Thyroid gland (tissue), 4 donors: ENCODE results near the gene SLC44A4.

Experiments used
- CTCF ChIP-seq, 6 experiments: fragments of 200-600 bp in 3 of 6; fragments of 450-650 bp in 3 of 6; sonication (generic) in 3 of 6; IDR thresholded peaks; one replicate each; pipeline ENCODE4 v1.5.1; 2016 to 2019; ENCODE audit warnings: antibody characterized with exemption in 6 of 6, mild to moderate bottlenecking in 2 of 6, inconsistent platforms in 1 of 6, moderate library complexity in 1 of 6
- POLR2A ChIP-seq, 2 donors: fragments of 450-650 bp; IDR thresholded peaks; one replicate each; pipeline ENCODE4 v1.6.1; 2017; ENCODE audit warnings: antibody characterized with exemption in 2 of 2, mild to moderate bottlenecking in 2 of 2, moderate library complexity in 1 of 2

DNA sequence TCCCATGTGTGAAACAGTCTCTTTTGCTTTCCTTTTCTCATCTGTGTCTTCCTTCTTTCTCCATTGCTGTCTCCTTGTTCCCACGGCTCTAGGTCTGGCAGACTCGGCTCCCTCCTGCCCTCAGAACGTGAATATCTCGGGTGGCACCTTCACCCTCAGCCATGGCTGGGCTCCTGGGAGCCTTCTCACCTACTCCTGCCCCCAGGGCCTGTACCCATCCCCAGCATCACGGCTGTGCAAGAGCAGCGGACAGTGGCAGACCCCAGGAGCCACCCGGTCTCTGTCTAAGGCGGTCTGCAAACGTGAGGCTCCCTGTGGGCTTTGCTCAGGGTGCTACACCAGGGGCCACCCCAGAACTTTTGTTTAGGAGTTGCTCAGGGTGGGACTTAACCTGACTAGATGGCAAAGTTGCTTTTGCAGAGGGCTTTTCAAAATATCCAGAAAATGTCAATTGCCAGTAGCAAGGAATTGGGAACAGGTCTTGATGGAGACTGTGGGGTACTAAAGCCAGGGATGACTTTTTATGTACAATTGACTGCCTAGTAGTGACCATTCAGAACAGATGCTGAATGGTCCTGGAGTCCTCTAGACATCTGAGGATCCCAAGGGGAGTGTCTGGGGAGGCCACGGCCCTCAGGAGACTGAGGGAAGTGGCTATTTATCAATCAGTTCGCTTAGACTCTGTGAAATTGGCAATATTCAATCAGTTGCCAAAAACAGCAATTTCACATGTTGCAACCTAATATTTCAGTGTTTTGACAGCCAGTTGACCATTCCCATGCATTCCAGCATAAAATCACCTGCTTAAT lies 49.3 kb upstream of the SLC44A4 start:
- TF ChIP-seq CTCF (IDR thresholded peaks at IDR 0.05), result no peak
- TF ChIP-seq POLR2A (IDR thresholded peaks at IDR 0.05), result no peak
